GM21381 (cell line): ENCODE data around the gene POLR2H.
A peak's percentile ranks its signal among the peaks of the same experiment; 100 is the strongest.

ENCODE experiments used
- ATAC-seq: cut with Tn5 transposase; IDR thresholded peaks from one replicate; pipeline ENCODE4 v1.9.1; 2021; ENCODE audit warnings: mild to moderate bottlenecking, moderate library complexity; ENCODE audit not compliant: unreplicated experiment

Gene POLR2H

DNA sequence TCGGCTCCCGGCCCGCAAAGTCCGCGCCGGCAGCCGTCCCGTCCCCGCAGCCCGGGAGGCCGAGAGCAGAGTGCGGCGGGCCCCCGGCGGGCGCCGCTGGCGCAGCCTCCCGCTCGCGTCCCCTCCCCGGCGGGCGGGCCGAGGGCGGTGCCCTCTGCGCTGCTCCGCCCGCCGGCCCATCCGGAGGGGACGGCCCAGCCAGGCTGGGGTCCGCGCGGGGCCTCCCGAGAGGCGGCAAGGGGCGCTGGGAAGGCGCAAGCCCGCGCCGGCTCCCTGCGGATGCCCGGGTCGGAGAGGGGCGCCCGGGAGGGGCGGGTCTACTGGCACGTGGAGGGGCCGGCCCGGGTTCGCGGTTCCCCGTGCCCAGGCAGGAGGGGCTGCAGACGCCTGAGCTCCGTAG lies at the start of gene POLR2H, which contains the start of gene CLCN2:
Gene POLR2H, plus strand, starts transcription at position 179 of the 400 bp plus-strand sequence. CDS start 1,783 bp downstream, outside the sequence.
Gene CLCN2, minus strand, starts transcription at position 74 of the 400 bp plus-strand sequence. CDS start 126 bp downstream, outside the sequence.
- ATAC-seq = peak; percentile 44

DNA sequence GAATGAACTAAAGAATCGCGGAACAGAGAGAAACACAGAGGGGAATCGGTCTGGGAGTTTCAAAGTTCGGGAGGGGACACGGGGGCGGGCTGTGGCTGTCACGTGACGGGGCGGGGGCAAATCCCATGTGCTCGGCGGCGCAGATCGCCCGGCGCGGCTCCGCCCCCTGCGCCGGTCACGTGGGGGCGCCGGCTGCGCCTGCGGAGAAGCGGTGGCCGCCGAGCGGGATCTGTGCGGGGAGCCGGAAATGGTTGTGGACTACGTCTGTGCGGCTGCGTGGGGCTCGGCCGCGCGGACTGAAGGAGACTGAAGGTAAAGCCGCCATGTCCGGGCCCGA lies 47.2 kb upstream of the POLR2H start, which contains the start of gene EIF4G1:
Gene EIF4G1, plus strand, starts transcription at position 244 of the 337 bp plus-strand sequence. CDS start 1,191 bp downstream, outside the sequence.
- ATAC-seq = peak; percentile 76

DNA sequence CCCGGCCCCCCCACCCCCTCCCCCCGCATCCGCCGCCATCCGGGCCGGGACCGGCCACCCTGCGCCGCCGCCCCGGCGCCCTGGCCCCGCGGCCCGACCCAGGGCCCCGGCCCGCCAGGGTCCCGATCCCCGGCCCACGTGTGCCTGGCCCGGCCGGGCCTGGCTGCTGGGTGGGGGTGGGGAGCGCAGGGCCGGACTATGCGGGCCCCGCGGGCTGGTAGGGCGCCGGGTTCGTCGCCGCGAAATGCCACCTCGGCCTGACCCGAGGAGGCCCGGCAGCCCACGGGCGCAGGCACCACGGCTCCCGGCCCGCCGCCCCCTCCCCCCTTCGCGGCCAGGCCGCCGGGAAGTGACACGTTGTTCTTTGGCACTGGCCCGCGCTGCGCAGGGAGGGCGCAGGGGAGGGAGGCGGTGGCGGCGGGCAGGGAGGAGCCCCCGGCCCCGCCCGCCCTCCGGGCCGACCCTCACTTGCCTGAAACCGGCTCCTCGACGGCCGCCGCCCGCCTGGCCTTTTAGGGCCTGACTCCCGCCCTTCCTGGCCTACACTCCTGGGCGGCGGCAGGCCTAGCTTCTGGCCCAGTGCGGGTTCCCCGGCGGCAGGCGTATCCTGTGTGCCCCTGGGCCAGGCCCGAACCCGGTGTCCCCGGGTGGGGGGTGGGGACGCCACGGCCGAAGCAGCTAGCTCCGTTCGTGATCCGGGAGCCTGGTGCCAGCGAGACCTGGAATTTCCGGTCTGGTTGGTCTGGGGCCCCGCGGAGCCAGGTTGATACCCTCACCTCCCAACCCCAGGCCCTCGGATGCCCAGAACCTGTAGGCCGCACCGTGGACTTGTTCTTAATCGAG lies 46.6 kb upstream of the POLR2H start:
- peak; percentile 45 for ATAC-seq

DNA sequence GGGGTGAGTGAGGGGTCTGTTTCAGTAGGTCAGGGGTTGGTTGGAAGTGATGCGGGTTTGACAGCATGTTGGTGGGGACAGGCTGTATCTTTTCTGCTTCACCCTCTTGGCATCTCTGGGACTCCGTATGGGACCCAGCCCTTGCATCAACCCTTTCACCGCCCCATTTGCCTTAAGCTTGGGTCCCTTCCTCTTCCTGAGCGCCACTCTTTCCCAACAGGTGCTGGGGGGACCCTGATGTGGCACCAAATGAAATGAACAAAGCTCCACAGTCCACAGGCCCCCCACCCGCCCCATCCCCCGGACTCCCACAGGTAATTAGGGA lies 46.0 kb upstream of the POLR2H start:
- no peak for ATAC-seq

DNA sequence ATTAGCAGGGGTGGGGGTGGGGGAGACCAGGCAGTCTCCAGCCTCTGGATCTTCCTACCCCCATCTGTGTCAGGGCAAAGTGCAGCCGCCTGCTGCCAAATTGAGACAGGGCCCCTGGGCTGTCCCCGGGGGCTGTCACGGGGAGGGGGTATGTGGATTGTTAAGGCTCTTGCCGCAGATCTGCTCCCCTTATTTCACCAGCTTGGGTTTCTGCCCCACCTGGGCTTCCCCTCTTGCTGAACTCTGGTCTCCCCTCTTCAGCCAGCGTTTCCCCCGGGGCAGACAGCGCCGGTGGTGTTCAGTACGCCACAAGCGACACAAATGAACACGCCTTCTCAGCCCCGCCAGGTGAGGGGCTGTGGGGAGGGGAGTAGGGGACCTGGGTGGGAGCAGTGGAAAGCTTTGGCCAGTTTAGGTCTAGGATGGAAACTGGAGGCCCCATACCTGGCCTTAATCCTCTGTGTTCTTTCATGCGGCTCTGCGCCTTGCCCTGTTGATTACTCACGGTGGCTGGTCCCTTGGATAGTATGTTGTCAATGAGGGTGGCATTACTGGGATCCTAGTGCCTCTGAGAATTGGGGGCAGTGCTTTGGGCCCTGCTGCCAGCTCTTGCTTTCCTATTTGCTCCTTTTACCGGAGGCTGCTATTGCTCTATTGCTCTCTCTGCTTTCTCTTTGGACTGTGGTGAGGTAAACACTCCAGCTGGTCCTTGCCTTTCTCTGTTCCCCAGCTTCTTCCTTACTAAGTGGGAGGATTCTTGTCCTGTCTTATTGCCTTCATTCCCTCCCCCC lies 45.4 kb upstream of the POLR2H start:
- no peak for ATAC-seq

DNA sequence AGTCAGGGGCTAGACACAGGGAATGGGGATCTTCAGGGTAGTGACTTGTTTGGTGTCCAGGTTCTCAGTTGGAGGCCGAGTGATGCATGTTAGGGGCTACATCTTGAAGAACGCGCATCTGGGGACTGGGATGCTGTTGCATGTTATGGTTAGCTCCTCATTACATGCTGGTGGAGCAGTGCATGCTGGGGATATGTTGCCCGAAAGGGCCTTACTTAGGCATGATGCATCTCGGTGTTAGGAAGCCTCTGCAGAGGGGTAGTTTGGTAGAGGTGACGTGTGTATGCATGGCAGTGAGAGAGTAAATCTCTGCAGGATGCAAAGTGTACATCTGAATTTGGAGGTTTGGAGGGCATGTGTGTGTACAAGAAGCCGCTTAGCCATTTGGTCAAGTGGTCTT lies 44.7 kb upstream of the POLR2H start:
- ATAC-seq = no peak

DNA sequence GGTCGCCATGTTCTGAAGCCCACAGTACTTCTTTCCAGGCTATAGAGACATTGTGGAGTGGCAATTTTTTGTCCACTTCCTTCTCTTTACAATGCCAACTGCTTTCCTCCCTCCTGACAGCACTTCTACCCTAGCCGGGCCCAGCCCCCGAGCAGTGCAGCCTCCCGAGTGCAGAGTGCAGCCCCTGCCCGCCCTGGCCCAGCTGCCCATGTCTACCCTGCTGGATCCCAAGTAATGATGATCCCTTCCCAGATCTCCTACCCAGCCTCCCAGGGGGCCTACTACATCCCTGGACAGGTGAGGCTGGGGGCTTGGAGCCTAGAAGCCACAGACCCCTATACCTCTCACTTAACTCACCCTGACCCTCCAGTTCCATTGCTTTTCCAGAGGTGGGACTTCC lies 44.3 kb upstream of the POLR2H start:
- ATAC-seq = no peak

DNA sequence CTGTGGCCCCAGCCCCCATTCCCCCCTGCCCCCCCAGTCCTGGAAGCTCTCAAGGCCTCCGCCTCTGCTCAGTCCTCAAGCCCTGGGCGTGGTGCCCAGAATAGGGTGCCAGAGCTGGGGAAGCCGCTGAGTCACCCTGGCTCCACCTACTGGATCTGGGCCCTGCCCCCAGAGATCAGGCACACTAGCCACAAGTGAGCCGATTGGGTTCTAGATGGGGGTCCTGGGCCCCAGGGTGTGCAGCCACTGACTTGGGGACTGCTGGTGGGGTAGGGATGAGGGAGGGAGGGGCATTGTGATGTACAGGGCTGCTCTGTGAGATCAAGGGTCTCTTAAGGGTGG lies 41.4 kb upstream of the POLR2H start:
- ATAC-seq = no peak

DNA sequence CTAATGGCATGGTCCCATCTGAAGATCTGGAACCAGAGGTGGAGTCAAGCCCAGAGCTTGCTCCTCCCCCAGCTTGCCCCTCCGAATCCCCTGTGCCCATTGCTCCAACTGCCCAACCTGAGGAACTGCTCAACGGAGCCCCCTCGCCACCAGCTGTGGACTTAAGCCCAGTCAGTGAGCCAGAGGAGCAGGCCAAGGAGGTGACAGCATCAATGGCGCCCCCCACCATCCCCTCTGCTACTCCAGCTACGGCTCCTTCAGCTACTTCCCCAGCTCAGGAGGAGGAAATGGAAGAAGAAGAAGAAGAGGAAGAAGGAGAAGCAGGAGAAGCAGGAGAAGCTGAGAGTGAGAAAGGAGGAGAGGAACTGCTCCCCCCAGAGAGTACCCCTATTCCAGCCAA lies 39.8 kb upstream of the POLR2H start:
- ATAC-seq = no peak

DNA sequence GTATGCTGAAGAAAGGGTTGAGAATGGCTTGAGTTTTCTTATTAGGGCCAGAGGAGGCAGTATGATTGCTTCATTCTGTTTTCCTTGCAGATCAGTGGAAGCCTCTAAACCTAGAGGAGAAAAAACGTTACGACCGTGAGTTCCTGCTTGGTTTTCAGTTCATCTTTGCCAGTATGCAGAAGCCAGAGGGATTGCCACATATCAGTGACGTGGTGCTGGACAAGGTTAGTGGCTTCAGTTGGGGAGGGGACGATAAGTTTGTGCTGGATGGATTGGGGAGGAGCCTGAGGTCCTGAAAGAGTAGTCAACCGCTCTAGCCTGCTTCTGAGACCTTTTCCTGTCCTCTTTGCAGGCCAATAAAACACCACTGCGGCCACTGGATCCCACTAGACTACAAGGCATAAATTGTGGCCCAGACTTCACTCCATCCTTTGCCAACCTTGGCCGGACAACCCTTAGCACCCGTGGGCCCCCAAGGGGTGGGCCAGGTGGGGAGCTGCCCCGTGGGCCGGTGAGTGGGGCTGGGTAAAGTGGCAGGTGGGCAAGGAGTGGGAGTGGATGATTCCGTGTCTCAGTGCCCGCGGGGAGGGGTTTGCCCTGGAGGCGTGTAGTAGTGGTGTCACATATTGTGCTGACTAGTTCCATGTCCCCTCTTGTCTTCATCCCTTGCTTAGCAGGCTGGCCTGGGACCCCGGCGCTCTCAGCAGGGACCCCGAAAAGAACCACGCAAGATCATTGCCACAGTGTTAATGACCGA lies 38.6 kb upstream of the POLR2H start:
- ATAC-seq = no peak

DNA sequence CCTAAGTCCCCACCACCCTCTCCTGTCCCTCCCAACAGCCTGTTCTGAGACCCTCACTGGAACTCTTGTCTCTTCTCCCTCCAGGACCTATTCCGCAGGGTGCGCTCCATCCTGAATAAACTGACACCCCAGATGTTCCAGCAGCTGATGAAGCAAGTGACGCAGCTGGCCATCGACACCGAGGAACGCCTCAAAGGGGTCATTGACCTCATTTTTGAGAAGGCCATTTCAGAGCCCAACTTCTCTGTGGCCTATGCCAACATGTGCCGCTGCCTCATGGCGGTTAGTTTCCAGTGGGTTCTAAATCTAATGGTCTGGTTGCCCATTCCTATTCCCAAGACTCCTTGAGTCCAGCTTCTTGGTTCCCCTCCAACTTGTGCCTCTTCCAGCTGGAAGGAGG lies 37.8 kb upstream of the POLR2H start:
- ATAC-seq = no peak

DNA sequence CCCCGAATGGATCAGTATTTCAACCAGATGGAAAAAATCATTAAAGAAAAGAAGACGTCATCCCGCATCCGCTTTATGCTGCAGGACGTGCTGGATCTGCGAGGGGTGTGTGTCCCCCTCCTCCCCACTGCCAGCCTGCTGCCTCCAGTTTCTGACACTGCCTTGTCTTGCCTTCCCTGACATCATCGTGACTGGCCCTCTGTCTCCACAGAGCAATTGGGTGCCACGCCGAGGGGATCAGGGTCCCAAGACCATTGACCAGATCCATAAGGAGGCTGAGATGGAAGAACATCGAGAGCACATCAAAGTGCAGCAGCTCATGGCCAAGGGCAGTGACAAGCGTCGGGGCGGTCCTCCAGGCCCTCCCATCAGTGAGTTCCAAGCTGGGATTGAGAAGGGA lies 36.2 kb upstream of the POLR2H start:
- no peak for ATAC-seq

DNA sequence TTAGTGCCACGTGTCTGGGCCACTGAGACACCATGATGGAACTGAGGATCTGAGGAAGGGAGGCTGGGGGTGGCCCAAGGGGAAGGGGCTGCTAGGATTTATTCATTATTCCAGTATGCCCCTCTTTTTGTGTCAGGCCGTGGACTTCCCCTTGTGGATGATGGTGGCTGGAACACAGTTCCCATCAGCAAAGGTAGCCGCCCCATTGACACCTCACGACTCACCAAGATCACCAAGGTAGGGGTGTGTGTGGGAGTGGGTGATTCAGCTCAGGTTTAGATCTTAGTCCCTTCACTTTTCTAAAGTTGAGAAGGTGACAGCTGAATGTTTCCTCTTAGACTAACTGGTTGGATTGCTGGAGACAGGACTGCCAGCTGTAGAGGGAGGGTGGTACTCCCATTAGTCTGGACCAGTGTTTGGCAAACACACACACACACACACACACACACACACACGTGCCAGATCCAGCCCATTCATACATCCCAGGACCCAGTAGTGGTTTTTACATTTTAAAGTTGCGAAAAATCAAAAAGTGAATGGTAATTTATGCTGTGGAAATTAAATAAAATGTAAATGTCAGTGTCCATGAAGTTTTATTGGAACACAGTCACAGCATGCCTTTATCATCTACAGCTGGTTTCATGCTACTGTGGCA lies 35.7 kb upstream of the POLR2H start:
- no peak for ATAC-seq

DNA sequence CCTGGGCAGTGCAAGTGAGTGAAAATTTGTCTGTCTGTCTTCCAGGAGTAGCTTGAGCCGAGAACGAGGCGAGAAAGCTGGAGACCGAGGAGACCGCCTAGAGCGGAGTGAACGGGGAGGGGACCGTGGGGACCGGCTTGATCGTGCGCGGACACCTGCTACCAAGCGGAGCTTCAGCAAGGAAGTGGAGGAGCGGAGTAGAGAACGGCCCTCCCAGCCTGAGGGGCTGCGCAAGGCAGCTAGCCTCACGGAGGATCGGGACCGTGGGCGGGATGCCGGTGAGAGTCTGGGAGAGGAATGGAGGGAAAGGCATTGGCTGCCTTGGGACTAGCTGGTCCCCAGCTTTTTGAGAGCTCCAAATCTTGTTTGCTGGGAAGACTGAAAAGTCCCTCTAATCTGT lies 34.3 kb upstream of the POLR2H start:
- ATAC-seq = no peak

DNA sequence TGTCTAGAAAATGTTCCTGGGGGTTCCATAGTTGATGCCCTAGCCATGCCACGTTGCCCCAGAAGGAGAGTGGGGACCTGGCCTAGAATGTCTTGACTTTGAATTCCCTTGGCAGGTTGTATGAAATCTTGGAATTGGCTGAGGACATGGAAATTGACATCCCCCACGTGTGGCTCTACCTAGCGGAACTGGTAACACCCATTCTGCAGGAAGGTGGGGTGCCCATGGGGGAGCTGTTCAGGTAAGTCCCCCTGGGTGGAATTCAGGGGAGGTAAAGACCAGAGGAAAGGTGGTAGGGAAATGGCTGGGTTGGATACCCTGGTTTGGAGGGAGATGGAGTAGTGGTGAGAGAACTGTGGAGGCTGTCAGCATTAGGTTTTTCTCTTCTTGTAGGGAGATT lies 33.0 kb upstream of the POLR2H start:
- no peak for ATAC-seq

DNA sequence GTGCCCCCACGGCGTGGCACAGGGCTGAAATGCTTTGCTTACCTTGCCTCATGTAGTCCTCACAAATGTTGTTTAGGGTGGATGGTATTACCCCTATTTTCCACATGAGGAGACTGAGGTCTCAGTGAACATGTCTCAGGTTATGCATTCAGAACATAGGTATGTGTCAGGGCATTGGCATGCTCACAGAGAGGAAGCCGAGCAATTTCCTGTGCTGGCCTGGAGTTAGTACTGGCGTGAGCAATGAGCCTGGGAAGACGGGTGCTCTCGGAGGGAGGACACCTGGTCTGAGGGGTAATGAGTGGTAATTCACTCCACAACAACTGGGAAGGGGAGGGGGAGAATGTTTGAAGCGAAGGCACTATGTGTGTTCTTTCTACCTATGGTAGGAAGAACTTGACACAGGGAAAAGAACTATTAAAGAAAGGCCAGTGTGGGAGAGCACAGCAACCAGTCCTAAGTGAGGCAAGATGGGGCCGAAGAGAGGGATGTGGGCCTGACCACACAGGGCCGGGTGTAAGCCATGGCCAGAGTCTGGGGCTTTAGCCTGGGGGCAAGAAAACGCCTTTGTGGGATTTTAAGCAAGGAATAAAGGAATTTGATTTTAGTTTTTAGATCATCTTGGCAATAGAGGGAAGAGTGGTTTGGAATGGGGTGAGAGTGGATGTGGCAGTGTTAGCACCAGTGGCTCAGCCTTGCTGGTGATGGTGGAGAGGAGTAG lies 29.0 kb upstream of the POLR2H start:
- ATAC-seq = no peak

DNA sequence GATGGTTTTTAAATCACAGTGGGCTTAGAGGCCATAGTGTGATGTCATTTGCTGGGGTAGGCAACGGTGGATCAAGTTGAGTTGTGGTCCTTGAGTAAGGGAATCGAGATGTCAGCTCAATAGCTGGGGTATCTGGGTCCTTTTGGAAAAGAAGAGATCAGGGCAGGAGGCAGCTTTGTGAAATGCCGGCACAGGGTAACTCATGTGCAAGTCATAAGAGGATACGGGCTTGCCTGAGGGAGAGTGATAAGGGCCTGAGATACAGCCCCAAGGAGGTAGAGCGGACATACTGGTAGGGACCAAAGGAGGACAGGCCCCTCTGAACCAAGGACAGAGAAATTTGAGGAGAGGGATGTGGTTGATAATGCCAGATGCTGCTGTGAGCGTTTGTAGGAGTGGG lies 28.3 kb upstream of the POLR2H start:
- ATAC-seq = no peak

DNA sequence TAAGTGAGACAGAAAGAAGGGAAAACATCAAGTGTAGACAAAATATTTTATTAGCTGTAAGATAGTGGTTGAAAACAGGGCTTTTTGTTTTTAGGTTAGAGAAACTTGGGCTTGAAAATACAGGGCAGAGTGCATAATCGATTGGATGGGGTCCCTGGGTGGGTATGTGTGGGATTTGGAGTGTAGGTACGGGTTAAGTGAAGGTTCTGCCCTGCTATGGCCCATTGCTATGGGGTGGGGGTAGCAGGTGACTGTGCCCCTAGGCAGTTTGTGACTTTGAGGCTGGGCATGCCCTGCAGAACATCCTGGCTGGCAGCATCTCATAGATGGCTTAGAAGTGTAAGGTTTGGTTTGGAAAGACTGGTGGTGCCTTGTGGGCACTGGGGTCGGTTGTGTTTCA lies 27.8 kb upstream of the POLR2H start:
- ATAC-seq = no peak

DNA sequence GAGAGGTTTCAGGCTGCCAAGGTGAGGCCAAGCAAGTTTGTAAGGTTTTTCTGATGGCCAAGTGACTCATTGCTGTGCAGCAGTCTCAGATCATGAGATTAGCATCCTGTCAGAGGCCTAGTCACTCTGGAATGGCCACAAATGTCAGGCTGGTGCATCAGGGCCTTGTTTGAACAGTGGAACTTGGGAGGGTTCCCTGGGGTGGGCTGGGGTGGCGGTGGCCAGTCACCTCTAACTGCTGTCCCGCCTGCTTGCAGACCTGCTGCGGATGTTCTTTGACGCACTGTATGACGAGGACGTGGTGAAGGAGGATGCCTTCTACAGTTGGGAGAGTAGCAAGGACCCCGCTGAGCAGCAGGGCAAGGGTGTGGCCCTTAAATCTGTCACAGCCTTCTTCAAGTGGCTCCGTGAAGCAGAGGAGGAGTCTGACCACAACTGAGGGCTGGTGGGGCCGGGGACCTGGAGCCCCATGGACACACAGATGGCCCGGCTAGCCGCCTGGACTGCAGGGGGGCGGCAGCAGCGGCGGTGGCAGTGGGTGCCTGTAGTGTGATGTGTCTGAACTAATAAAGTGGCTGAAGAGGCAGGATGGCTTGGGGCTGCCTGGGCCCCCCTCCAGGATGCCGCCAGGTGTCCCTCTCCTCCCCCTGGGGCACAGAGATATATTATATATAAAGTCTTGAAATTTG lies 26.9 kb upstream of the POLR2H start:
- no peak for ATAC-seq

DNA sequence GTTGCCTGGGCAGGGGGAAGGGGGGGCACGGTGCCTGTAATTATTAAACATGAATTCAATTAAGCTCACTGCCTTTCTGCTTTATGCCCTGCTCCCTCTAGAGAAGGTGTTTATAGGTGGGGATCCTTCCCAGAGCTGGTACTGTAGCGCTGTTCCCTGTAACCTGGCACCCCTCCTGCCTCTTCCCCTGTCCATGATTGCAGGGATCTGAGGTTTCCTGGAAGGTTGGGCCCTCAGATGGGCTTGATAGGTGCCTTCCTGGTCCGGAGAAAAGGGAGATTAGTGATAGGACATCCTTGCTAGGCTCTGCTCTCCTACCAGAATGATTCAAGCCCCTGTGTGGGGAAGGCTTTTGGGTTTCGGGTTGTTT lies 26.2 kb upstream of the POLR2H start:
- no peak for ATAC-seq
